WTC11 (cell line): Measurements from ENCODE around the gene IFITM10.

Experiments
- ATF1 ChIP-seq: sonication (generic); formaldehyde crosslinking; IDR thresholded peaks from 2 replicates; pipeline ENCODE4 v1.8.1; 2023; ENCODE audit warnings: mild to moderate bottlenecking, moderate library complexity, missing genetic modification reagents
- ETV6 ChIP-seq: sonication (generic); formaldehyde crosslinking; IDR thresholded peaks from 2 replicates; pipeline ENCODE4 v1.8.1; 2022; ENCODE audit warnings: mild to moderate bottlenecking, missing genetic modification reagents
- FOXP1 ChIP-seq: sonication (generic); formaldehyde crosslinking; IDR thresholded peaks from 2 replicates; pipeline ENCODE4 v1.8.0; 2022; ENCODE audit warnings: missing genetic modification reagents, mild to moderate bottlenecking, moderate library complexity, borderline replicate concordance
- NR1H2 ChIP-seq: sonication (generic); formaldehyde crosslinking; IDR thresholded peaks from 2 replicates; pipeline ENCODE4 v1.9.0; 2021; ENCODE audit warnings: mild to moderate bottlenecking, moderate library complexity, missing genetic modification reagents
- NR2C2 ChIP-seq: sonication (generic); formaldehyde crosslinking; IDR thresholded peaks from 2 replicates; pipeline ENCODE4 v1.8.0; 2022; ENCODE audit warnings: mild to moderate bottlenecking, missing genetic modification reagents
- SP1 ChIP-seq: sonication (generic); formaldehyde crosslinking; conservative IDR thresholded peaks from 2 replicates; pipeline ENCODE4 v1.8.1; 2022; ENCODE audit warnings: missing genetic modification reagents
- ZNF219 ChIP-seq: sonication (generic); formaldehyde crosslinking; IDR thresholded peaks from 2 replicates; pipeline ENCODE4 v1.8.0; 2023; ENCODE audit warnings: missing genetic modification reagents, mild to moderate bottlenecking, borderline replicate concordance
- ZNF232 ChIP-seq: sonication (generic); formaldehyde crosslinking; IDR thresholded peaks from 2 replicates; pipeline ENCODE4 v1.8.0; 2022; ENCODE audit warnings: mild to moderate bottlenecking, missing genetic modification reagents
- ZNF416 ChIP-seq: fragments of 250-450 bp; sonication (Bioruptor Pico); IDR thresholded peaks from 2 replicates; pipeline ENCODE4 v1.9.0; 2021; ENCODE audit warnings: mild to moderate bottlenecking, inconsistent platforms
- TF ChIP-seq, protein P1 (sequence below): fragments of 200-600 bp; IDR thresholded peaks from 2 replicates; pipeline ENCODE4 v1.8.0; 2022; ENCODE audit warnings: antibody characterized with exemption
- TF ChIP-seq, protein P2 (sequence below): sonication (generic); formaldehyde crosslinking; IDR thresholded peaks from 2 replicates; pipeline ENCODE4 v1.8.0; 2022; ENCODE audit warnings: mild to moderate bottlenecking, missing genetic modification reagents
- TF ChIP-seq, protein P3 (sequence below): sonication (generic); formaldehyde crosslinking; IDR thresholded peaks from 2 replicates; pipeline ENCODE4 v1.8.1; 2023; ENCODE audit warnings: mild to moderate bottlenecking, missing genetic modification reagents, moderate library complexity
- TF ChIP-seq, protein P4 (sequence below): sonication (generic); formaldehyde crosslinking; IDR thresholded peaks from 2 replicates; pipeline ENCODE4 v1.8.1; 2022; ENCODE audit warnings: low read depth, mild to moderate bottlenecking, moderate library complexity, missing genetic modification reagents, borderline replicate concordance

DNA sequence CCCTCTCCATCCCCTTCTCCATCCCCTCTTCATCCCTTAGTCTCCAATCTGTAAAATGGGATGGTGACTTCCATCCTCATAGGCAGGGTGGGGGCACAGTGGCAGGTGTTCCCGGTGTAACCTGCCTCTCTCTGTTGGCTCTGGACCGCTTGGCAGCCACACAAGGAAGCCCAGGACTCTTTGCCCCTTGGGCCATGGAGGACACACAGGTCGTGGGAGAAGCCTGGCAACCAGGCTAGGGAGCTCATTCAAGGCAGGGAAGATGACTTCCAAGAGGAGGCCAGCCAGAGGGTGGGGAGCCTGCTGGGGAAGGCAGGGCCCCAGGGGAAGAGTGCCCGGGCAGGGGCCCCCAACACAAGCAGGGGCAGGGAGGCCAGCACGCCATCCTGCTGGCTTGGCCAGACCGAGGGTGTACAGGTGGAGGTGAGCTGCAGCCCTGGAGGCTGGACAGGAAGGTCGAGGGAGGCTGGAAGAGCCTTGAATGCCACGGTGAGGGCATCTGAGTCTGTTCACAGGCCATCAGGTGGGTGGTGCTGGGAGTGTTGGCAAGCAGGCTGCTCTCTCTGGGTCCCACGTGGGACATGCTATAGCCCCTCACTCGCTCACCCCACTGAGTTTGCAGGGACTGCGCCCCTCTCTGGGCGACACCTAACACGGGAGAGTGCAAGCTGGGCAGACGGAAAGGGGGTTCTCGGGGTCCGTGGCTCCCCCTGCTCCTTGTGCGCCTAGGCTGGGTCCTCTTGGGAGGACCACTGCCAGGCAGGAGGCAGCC lies 28.8 kb upstream of the IFITM10 start:
- TF ChIP-seq ETV6 (CRISPR knock-in tag) (no peak), NR1H2 (CRISPR knock-in tag) (no peak), ZNF219 (CRISPR knock-in tag) (no peak), ZNF416 (no peak), FOXP1 (CRISPR knock-in tag) (no peak), ZNF232 (CRISPR knock-in tag) (no peak), SP1 (no peak), ATF1 (CRISPR knock-in tag) (no peak), NR2C2 (CRISPR knock-in tag) (no peak)
- TF ChIP-seq, protein P1, sequence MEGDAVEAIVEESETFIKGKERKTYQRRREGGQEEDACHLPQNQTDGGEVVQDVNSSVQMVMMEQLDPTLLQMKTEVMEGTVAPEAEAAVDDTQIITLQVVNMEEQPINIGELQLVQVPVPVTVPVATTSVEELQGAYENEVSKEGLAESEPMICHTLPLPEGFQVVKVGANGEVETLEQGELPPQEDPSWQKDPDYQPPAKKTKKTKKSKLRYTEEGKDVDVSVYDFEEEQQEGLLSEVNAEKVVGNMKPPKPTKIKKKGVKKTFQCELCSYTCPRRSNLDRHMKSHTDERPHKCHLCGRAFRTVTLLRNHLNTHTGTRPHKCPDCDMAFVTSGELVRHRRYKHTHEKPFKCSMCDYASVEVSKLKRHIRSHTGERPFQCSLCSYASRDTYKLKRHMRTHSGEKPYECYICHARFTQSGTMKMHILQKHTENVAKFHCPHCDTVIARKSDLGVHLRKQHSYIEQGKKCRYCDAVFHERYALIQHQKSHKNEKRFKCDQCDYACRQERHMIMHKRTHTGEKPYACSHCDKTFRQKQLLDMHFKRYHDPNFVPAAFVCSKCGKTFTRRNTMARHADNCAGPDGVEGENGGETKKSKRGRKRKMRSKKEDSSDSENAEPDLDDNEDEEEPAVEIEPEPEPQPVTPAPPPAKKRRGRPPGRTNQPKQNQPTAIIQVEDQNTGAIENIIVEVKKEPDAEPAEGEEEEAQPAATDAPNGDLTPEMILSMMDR, result no peak
- TF ChIP-seq, protein P2, sequence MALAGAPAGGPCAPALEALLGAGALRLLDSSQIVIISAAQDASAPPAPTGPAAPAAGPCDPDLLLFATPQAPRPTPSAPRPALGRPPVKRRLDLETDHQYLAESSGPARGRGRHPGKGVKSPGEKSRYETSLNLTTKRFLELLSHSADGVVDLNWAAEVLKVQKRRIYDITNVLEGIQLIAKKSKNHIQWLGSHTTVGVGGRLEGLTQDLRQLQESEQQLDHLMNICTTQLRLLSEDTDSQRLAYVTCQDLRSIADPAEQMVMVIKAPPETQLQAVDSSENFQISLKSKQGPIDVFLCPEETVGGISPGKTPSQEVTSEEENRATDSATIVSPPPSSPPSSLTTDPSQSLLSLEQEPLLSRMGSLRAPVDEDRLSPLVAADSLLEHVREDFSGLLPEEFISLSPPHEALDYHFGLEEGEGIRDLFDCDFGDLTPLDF (CRISPR knock-in tag), result no peak
- TF ChIP-seq, protein P3, sequence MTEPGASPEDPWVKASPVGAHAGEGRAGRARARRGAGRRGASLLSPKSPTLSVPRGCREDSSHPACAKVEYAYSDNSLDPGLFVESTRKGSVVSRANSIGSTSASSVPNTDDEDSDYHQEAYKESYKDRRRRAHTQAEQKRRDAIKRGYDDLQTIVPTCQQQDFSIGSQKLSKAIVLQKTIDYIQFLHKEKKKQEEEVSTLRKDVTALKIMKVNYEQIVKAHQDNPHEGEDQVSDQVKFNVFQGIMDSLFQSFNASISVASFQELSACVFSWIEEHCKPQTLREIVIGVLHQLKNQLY (CRISPR knock-in tag), result no peak
- TF ChIP-seq, protein P4, sequence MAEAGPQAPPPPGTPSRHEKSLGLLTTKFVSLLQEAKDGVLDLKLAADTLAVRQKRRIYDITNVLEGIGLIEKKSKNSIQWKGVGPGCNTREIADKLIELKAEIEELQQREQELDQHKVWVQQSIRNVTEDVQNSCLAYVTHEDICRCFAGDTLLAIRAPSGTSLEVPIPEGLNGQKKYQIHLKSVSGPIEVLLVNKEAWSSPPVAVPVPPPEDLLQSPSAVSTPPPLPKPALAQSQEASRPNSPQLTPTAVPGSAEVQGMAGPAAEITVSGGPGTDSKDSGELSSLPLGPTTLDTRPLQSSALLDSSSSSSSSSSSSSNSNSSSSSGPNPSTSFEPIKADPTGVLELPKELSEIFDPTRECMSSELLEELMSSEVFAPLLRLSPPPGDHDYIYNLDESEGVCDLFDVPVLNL (CRISPR knock-in tag), result no peak
